Retinal pigment epithelial cell (primary cell): Measurements from ENCODE around the gene VSIG10L.

Experiments used
- DNase-seq: peaks from one replicate; pipeline ENCODE4 v3.0.0-alpha.2; 2010; ENCODE audit warnings: low read depth
- H3K4me3 ChIP-seq: 2 replicates; pipeline ENCODE4 v1.5.1; 2011; ENCODE audit warnings: mild to moderate bottlenecking, low read length, control low read depth, moderate library complexity
- TF ChIP-seq, protein P1 (sequence below): conservative IDR thresholded peaks from 2 replicates; pipeline ENCODE4 v1.5.1; 2011; ENCODE audit warnings: low read depth, low read length, control low read depth, inconsistent platforms

Gene VSIG10L

DNA sequence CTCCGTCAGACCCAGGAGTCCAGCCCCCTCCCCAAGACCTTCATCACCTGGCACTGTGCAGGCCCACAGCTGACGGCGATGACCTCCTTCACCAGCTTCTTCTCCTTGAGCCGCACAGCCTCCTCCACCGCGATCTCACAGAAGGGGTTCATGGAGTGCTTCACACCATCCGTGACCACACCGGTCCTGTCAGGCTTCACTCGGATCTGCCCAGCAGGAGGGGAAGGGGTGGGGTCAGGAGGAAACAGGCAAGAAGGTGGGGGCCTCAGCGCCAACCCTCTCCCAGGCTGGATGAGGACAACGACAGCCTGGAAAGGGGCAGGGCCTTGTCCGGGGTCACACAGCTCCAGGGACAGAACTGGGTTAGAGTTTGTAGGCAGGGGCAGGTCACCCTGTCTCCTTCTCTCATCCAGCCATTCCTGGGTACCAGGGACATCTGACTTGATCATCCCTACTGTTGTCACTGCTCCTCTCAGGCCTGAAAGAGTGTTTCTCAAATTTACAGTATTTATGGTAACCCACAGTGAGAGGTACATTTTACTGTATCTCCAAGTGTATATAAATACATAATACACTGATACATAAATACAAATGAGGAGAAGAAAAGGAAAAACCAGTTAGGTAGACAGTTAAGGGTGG is 12.3 kb upstream of the VSIG10L start:
- no peak for DNase-seq
- TF ChIP-seq, protein P1, sequence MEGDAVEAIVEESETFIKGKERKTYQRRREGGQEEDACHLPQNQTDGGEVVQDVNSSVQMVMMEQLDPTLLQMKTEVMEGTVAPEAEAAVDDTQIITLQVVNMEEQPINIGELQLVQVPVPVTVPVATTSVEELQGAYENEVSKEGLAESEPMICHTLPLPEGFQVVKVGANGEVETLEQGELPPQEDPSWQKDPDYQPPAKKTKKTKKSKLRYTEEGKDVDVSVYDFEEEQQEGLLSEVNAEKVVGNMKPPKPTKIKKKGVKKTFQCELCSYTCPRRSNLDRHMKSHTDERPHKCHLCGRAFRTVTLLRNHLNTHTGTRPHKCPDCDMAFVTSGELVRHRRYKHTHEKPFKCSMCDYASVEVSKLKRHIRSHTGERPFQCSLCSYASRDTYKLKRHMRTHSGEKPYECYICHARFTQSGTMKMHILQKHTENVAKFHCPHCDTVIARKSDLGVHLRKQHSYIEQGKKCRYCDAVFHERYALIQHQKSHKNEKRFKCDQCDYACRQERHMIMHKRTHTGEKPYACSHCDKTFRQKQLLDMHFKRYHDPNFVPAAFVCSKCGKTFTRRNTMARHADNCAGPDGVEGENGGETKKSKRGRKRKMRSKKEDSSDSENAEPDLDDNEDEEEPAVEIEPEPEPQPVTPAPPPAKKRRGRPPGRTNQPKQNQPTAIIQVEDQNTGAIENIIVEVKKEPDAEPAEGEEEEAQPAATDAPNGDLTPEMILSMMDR: no peak
- H3K4me3 ChIP-seq: no peak overlapping the region

DNA sequence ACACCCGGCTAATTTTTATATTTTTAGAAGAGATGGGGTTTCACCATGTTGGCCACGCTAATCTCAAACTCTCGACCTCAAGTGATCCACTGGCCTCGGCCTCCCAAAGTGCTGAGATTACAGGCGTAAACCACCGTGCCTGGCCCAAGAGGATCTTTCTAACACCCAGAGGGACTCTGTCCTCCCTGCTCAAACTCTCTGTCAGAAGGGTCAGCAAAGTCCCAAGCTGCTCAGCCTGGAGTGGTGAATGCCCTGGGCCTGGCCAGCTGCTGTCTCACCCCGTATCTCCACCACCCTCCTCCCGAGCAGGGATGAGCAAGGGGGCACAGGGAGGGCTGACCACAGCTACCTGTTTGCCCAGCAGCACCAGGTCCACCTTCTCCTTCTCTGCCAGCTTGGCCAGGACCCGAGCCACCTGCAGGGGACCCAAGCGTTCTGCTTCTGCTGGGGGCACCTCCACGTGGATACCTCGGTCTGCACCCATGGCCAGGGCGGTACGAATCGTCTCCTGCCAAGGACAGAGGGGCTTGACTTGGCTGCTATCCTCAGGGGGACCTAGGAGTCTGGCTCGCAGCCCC is 10.9 kb upstream of the VSIG10L start:
- H3K4me3 ChIP-seq: no peak overlapping the region
- TF ChIP-seq, protein P1: no peak
- no peak for DNase-seq

DNA sequence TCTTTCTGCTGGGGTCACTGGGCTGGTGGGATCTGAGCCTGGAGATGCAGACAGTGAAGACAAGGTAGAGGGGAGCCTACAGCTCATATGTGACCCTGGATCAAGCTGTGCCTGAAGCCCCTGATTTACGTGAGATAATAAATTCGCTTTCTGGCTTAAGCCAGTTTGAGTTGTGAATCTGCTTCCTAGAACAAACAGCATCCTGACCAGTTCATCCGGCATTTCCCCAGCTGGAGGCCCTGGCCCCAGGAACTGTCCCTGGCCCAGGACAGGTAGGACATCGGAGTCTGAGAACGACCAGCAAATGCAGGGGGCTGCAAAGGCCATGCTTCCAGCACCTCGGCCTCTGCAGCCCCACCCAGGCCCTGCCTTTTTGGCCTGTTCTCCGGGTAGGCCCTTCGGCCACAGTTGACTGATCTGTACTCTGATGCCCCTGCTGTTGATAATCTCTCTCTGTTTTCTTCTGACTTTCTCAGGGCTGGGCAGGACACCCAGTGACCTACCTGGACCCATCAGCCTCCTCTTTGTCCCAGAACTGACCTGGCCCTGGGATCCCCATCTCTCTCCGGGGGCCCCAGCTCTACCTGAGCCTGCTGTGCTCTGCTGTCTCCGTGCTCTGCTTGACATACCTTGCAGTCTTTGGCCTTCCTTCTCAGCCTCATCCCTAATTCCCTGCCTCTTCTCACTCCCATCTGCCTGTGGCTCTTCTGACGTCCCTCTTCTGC is 9.5 kb upstream of the VSIG10L start:
- TF ChIP-seq, protein P1: no peak
- no peak for DNase-seq
- H3K4me3 ChIP-seq: no peak overlapping the region

DNA sequence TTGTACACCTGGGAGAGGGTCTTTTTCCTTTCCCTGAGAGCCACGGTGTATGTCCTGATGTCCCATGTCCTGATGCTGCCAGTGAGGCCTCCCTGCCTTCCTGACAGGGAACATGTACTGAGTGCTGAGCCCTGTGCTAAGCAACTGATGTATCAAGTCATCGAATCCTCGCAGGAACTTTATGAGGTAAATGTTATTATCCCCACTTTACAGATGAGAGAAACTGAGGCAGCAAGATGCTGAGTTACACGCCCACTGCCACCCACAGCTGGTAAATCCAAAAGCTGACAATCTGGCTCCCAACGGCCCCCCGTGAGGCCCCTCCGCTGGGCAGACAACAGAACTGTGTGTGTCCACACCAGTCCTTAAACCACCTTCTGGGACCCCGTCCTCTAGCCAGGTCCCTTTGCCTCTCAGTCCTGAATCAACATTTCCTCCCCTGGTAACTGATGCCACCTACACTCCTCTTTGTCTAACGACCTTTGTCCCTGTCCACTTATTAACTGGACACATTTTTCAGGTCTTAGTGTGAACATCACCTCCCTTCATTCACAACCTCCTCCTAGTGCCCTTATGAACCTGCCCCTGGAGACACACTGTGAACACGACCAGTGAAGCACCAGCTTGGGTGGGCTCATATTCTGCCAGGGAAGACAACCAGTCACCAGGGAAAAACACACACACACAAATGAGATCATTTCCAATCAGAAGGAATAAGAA is 5.4 kb upstream of the VSIG10L start:
- no peak for DNase-seq
- TF ChIP-seq, protein P1: no peak
- no peak overlapping the region for H3K4me3 ChIP-seq

DNA sequence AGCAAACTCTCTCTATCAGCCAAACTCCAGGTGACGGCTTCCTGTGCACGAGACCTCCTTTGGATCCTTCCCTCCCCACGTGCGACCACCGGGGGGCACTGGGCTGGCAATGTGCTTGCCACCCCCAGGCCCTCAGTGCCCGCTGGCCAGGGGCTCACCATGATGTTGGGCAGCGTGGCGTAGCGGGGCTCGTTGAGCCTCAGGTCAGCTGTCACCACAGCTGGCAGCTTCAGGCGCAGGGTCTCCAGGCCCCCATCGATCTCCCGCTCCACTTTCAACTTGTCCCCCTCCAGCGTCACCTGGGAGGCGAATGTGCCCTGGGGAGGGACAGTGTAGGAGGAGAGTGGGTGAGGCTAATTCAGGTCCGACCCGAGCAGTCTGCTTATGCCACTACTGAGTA is 4.8 kb upstream of the VSIG10L start:
- TF ChIP-seq, protein P1: no peak
- DNase-seq: no peak
- H3K4me3 ChIP-seq: no peak overlapping the region

DNA sequence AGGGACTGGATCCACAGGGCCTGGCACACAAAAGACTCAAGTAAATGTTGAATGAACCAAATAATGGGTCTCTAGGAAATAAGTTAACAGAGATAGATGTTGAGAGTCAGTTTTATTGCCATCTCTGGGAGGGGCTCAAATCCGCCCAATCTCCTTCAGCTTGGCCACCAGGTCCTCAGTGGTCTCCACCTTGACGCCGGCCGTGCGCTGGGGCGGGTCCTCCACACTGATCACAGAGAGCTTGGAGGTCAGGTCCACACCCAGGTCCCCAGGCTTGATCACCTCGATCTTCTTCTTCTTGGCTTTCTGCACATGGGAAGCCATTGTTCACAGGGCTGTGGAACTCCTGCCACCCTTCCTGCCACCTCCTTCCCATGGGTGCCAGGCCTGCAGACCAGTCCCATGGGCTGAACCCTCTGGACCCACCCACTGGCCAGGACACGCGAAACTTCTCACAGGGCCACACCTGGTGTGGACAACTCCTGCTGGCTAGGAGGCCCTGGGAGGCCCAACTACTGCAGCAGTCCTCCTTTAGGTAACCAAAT is 3.2 kb upstream of the VSIG10L start:
- TF ChIP-seq, protein P1: no peak
- H3K4me3 ChIP-seq: no peak overlapping the region
- no peak for DNase-seq
